GM12891 (cell line): Measurements from ENCODE around the gene SMTN.
A peak's percentile ranks its signal among the peaks of the same experiment; 100 is the strongest.
"Not testable (repeated sequence)": the region's sequence is repeated elsewhere in the genome, so short reads cannot be mapped to it uniquely, and the experiment has no call there.

Experiments
- DNase-seq: peaks from one replicate; pipeline ENCODE4 v3.0.0; 2011; ENCODE audit warnings: low spot score; ENCODE audit not compliant: insufficient read length
- FAIRE-seq: peaks from 2 replicates; lab custom pipeline; 2011; peaks lifted over from hg19 to GRCh38; lab: Jason Lieb, UNC
- PAX5 ChIP-seq: IDR thresholded peaks from 2 replicates; pipeline ENCODE4 v1.6.1; 2011; ENCODE audit warnings: low read length, moderate library complexity, mild to moderate bottlenecking; ENCODE audit not compliant: insufficient read depth, severe bottlenecking
- POLR2A ChIP-seq: IDR thresholded peaks from 2 replicates; pipeline ENCODE4 v1.6.1; 2011; ENCODE audit warnings: low read depth, low read length, control low read depth
- POLR2AphosphoS5 ChIP-seq: IDR thresholded peaks from 2 replicates; pipeline ENCODE4 v1.6.1; 2011; ENCODE audit warnings: low read depth, low read length, control low read depth
- POU2F2 ChIP-seq: IDR thresholded peaks from 2 replicates; pipeline ENCODE4 v1.6.1; 2011; ENCODE audit warnings: low read depth, mild to moderate bottlenecking, control low read depth, low read length, moderate library complexity
- SPI1 ChIP-seq: IDR thresholded peaks from 2 replicates; pipeline ENCODE4 v1.6.1; 2011; ENCODE audit warnings: low read depth, low read length, control low read depth
- TAF1 ChIP-seq: IDR thresholded peaks from 2 replicates; pipeline ENCODE4 v1.6.1; 2011; ENCODE audit warnings: low read depth, low read length, control low read depth

SMTN gene

DNA sequence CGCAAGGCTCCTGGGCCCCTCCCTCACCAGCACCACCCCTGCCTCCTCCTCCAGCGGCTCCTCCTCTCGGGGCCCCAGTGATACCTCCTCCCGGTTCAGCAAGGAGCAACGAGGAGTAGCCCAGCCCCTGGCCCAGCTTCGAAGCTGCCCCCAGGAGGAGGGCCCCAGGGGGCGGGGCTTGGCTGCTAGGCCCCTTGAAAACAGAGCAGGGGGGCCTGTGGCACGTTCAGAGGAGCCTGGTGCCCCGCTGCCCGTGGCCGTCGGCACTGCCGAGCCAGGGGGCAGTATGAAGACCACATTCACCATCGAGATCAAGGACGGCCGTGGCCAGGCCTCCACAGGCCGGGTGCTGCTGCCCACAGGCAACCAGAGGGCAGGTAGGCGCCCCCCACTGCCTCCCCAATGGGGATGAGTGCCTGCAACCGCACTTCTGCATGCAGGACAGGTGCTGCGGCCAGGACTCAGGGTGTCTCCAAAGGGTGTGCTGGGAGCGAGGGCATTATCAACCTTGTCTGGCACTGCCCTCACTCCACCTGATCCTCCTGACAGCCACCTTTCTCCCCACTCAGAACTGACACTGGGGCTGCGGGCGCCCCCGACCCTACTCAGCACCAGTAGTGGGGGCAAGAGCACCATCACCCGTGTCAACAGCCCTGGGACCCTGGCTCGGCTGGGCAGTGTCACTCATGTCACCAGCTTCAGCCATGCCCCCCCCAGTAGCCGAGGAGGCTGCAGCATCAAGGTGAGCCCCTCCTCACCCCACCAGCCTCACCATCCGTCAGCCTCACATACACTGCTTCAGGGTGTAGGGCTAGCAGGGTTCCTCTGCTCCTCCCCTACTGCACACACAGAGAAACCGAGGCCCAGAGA lies 10.2 kb downstream of the SMTN start:
- TF ChIP-seq POLR2AphosphoS5 (no peak), TAF1 (no peak), PAX5 (no peak), POLR2A (no peak), SPI1 (no peak), POU2F2 (no peak)
- no peak for FAIRE-seq
- peak; percentile 11 for DNase-seq

DNA sequence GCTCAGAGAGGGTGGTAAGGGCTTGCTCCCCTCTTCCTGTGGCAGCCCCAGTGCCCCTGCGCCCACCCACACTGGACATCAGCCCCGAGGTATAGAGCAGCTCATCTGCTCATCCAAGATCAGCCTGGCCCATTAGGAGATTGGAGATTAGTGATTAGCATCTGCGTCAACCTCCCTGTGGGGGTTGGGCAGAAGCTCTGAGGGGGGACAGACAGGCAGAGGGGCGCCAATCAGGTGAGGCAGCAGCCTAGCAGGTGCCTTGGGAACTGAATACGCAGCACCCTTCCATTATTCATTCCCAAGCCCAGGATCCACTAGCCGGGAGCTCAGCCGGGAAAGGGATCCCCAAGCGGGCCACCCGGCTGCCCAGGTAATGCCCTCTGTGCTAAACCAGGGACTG lies 11.0 kb downstream of the SMTN start:
- peak; percentile 13 for DNase-seq
- FAIRE-seq = no peak
- TF ChIP-seq POLR2A (no peak), SPI1 (no peak)

DNA sequence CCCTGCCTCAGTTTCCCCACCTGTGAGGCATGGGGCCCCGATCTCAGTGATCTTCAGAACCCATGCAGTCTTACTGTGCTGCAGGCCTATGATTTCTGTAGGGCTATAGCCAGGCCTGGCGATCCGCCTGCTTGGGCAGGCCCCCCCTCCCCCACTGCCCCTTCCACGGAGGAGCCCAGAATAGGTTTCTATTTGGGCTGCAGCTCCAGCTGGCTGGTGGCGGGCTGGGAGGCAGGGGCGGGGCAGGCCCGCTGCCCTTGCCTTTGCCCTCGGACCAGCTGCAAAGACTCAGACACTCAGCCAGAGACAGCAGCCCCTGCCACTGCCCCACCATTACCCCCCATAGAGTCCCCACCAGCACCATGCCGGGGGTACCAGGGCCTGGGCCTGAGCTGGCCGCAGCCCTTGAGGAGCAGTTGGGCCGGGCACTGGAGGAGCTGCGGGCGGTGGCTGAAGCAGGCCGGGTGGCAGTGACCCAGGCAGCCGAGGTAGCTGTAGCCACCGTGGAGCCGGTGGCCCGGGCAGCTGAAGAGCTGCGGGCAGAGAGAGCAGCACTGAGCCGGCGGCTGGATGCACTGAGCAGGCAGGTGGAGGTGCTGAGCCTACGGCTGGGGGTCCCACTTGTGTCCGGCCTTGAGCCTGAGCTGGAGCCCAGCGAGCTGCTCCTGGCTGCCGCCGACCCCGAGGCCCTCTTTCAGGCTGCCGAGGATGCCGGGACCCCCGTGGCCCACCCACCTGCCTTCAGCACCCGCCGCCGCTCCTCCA lies 12.2 kb downstream of the SMTN start:
- DNase-seq (peak; percentile 12), FAIRE-seq (no peak)
- TF ChIP-seq PAX5 (no peak), SPI1 (no peak), POU2F2 (no peak), TAF1 (no peak), POLR2A (no peak), POLR2AphosphoS5 (no peak)

DNA sequence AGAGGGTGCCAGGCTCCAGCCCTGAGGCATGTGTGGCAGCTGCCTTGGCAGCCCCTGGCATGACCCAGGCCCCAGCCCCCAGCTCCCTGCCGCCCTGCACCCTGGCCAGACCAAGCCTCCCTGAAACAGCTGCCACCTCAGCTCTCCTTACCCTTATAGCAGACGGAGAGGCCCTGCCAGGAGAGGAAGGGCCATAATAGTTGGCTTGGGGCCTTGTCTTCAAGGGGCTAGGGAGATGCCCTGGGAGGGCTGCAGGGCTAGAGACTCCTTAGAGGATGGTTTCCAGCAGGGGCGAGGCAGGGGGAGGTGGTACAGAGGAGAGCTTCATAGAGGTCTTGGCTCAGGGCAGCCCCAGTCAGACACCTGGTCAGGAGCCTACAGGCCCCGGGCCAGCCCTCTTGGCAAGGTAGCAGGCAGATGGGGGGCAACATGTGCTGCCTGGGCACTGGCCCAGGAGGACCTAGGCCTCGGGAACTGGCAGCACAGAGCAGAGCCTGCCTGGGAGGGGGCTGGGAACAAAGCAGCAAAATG lies 13.0 kb downstream of the SMTN start:
- no peak for FAIRE-seq
- peak; percentile 16 for DNase-seq
- TF ChIP-seq PAX5 (no peak), POU2F2 (no peak), POLR2A (no peak), SPI1 (no peak), TAF1 (no peak), POLR2AphosphoS5 (no peak)

DNA sequence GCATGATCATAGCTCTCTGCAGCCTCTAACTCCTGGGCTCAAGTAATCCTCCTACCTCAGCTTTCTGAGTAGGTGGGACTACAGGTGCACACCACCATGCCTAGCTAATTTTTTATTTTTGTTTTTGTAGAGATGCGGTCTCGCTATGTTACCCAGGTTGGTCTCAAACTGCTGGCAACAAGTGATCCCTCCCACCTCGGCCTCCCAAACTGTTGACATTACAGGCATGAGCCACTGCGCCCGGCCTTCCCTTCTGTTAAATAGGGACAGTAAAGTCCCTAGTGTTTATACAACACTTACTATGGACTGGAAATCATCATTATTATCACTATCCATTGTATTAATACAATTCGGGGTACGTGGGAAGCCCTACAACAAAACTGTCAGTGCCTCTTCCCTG lies 13.6 kb downstream of the SMTN start:
- no peak for FAIRE-seq
- no peak for TF ChIP-seq POU2F2
- no peak for TF ChIP-seq SPI1
- TF ChIP-seq PAX5 = no peak
- no peak for TF ChIP-seq POLR2A
- TF ChIP-seq TAF1 = no peak
- TF ChIP-seq POLR2AphosphoS5 = no peak
- DNase-seq = no peak

DNA sequence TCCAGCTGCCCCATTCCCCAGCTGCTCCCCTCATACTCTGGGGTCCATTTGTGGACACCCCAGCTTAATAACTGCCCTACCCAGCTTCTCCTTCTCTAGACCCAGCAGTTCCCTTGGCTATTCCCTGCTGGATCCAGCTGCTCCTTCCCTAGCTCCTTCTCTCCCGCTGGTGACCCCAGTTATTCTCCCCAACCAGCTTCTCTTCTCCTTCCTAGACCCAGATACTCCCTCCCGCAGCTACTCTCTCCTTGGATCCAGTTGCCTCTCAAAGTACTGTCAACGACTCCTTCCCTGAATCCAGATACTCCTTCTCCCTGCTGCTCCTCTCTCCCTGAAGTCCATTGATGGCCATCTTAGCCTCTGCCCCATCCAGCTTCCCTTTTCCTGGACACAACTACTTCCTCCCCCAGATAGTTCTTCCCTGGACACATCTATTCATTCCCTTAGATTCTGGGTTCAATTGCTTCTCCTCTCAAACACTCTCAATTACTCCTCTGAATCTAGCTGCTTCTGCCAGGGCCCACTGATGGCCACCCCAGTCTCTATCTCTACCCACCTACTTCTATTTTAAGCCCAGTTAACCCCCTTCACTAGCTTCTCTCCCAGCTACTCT lies 14.6 kb downstream of the SMTN start:
- TF ChIP-seq POLR2AphosphoS5 = no peak
- no peak for TF ChIP-seq SPI1
- no peak for TF ChIP-seq TAF1
- TF ChIP-seq PAX5 = no peak
- TF ChIP-seq POLR2A = no peak
- no peak for TF ChIP-seq POU2F2
- no peak for FAIRE-seq
- no peak for DNase-seq

DNA sequence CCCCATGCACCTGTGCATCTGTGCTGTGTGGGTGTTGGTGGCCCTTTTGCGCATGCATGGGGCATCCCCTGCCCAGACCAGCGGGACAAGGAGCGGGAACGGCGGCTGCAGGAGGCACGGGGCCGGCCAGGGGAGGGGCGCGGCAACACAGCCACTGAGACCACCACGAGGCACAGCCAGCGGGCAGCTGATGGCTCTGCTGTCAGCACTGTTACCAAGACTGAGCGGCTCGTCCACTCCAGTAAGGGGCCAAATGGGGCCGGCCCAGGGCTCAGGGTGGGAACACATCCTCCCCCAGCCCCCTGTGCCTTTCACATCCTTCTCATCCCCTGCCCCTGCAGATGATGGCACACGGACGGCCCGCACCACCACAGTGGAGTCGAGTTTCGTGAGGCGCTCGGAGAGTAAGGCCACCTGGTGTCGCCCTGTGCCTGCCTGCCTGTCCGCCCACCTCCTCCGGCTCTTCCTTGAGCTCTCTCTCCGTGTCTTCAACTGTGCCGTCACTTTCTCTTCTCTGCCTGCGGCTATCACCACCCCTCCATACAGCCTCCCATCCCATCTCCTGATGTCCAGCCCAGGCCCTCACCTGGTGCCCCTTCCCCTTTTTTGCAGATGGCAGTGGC lies 15.7 kb downstream of the SMTN start:
- FAIRE-seq (no peak), DNase-seq (no peak)
- TF ChIP-seq POLR2A = no peak
- TF ChIP-seq POLR2AphosphoS5 = no peak

DNA sequence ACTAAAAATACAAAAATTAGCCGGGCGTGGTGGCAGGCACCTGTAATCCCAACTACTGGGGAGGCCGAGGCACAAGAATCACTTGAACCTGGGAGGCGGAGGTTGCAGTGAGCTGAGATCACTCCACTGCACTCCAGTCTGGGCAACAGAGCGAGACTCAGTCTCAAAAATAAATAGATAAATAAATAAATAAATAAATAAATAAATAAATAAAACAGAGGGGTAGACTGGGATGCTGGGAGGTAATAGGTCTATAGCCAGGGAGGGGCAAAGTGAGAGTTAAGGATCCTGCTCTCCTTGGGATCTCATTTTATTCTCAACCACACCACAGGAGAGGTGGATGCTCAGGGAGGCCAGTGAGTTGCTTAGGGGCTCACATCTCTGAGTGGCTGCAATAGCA lies 16.4 kb downstream of the SMTN start:
- not testable (repeated sequence) for FAIRE-seq, DNase-seq

DNA sequence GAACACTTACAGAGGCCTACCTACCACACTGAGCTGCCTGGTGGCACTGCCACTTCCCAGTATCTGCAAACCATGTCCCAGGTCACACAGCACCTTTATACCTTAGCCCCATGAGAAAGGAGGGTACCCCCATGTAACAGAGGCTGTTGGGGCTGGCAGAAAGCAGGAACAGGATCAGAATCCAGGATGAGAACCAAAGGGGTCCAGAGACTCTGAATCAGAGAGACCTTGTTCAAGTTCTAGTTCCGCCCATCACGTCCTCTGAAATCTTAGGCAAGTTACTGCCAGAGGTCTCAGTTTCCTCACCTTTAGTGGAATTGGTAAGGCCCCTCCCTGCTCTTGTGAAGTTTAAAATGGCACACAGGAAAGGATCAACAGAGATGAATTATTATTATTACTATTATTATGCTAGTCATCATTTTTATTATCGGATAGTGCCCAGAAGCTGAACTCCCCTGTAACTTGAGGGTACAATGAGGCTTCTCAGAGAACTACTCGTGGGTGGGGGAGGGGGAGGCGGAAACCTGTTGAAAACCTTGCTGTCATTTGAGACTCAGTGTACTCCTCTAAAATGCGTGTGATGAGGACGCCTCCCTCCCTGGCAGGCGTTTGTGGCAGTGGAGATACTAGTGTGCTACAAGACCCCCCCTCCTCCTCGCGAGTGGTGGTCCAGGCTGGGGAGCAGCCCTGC lies 17.0 kb downstream of the SMTN start:
- DNase-seq (no peak), FAIRE-seq (no peak)
- TF ChIP-seq POU2F2 = no peak
- TF ChIP-seq POLR2A = no peak
- TF ChIP-seq POLR2AphosphoS5 = no peak
- TF ChIP-seq PAX5 = no peak
- no peak for TF ChIP-seq TAF1
- no peak for TF ChIP-seq SPI1
